ENCODE data around the gene KRT3.

DNA sequence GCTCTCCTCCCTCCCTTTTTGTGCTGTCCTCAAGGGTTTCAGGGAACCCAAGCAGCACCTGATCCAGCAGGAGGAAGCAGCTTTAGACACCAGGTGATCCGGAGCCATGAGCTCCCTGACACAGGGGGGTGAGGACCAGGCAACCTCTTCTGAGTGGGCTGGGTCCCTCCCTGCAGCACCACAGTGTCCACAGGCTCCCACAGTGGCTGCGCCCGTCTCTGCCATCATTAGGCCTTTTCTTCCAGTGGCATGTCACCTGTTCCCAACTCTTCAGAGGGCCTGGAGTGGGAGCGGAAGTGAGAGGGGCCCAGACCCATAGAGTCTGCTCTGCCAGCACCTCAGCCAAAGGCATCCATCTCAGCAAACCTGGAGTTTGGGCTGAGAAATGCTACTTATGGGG is 18.4 kb downstream of the KRT3 start:
- TF ChIP-seq TOX (CRISPR knock-in tag; IDR thresholded peaks at IDR 0.05; ENCODE audit: borderline replicate concordance), result no peak
- no peak for TF ChIP-seq OSR1 (CRISPR knock-in tag; IDR thresholded peaks at IDR 0.05)
- TF ChIP-seq, protein P1, sequence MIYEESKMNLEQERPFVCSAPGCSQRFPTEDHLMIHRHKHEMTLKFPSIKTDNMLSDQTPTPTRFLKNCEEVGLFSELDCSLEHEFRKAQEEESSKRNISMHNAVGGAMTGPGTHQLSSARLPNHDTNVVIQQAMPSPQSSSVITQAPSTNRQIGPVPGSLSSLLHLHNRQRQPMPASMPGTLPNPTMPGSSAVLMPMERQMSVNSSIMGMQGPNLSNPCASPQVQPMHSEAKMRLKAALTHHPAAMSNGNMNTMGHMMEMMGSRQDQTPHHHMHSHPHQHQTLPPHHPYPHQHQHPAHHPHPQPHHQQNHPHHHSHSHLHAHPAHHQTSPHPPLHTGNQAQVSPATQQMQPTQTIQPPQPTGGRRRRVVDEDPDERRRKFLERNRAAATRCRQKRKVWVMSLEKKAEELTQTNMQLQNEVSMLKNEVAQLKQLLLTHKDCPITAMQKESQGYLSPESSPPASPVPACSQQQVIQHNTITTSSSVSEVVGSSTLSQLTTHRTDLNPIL (CRISPR knock-in tag; IDR thresholded peaks at IDR 0.05; ENCODE audit: low read depth), result no peak

All from SK-N-SH treated with all-trans-retinoic acid at 6 μM for 48 hours (cell line).